Measurements from ENCODE around the gene DYNC1I1. TPM values are rescaled to one million over a fixed set of nuclear protein-coding genes. Genes with fewer than 3 reads are reported as not detected.

DYNC1I1 gene
- total RNA-seq, 1 donor from 2014 or later: 4.4 TPM

- Mint-ChIP-seq H3K4me3 (no peak overlapping the region), H3K9me3 (no peaks in the 10 kb centered on the region), H3K27me3 (ENCODE audit: low read depth) (peaks cover 34% of the 10 kb centered on the region), H3K27ac (no peak overlapping the region), H3K36me3 (no peaks in the 10 kb centered on the region), H3K4me1 (no peaks in the 10 kb centered on the region)
- DNase-seq (ENCODE audit: low spot score in 2 of 2, unreplicated experiment in 2 of 2): no peak
- TF ChIP-seq, protein P1, sequence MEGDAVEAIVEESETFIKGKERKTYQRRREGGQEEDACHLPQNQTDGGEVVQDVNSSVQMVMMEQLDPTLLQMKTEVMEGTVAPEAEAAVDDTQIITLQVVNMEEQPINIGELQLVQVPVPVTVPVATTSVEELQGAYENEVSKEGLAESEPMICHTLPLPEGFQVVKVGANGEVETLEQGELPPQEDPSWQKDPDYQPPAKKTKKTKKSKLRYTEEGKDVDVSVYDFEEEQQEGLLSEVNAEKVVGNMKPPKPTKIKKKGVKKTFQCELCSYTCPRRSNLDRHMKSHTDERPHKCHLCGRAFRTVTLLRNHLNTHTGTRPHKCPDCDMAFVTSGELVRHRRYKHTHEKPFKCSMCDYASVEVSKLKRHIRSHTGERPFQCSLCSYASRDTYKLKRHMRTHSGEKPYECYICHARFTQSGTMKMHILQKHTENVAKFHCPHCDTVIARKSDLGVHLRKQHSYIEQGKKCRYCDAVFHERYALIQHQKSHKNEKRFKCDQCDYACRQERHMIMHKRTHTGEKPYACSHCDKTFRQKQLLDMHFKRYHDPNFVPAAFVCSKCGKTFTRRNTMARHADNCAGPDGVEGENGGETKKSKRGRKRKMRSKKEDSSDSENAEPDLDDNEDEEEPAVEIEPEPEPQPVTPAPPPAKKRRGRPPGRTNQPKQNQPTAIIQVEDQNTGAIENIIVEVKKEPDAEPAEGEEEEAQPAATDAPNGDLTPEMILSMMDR (IDR thresholded peaks at IDR 0.05; ENCODE audit: unreplicated experiment): no peak
Measured at GRCh38 chr7:95897557-95898251, 125.3 kb downstream of the DYNC1I1 start.

- DNase-seq (ENCODE audit: low spot score in 2 of 2, unreplicated experiment in 2 of 2): no peak
- Mint-ChIP-seq H3K27ac (no peak overlapping the region), H3K27me3 (ENCODE audit: low read depth) (peaks cover 33% of the 10 kb centered on the region), H3K4me1 (no peaks in the 10 kb centered on the region), H3K36me3 (no peaks in the 10 kb centered on the region), H3K4me3 (no peak overlapping the region), H3K9me3 (no peaks in the 10 kb centered on the region)
- TF ChIP-seq, protein P1 (IDR thresholded peaks at IDR 0.05; ENCODE audit: unreplicated experiment): no peak
Measured at GRCh38 chr7:95899919-95900513, 127.7 kb downstream of the DYNC1I1 start.

- no peaks in the 10 kb centered on the region for H3K36me3 Mint-ChIP-seq
- no peak overlapping the region for H3K4me3 Mint-ChIP-seq
- H3K27me3 Mint-ChIP-seq (ENCODE audit: low read depth): peaks cover 33% of the 10 kb centered on the region
- no peak for DNase-seq (ENCODE audit: low spot score in 2 of 2, unreplicated experiment in 2 of 2)
- no peaks in the 10 kb centered on the region for H3K4me1 Mint-ChIP-seq
- no peak overlapping the region for H3K27ac Mint-ChIP-seq
- no peaks in the 10 kb centered on the region for H3K9me3 Mint-ChIP-seq
- TF ChIP-seq, protein P1 (IDR thresholded peaks at IDR 0.05; ENCODE audit: unreplicated experiment): no peak
Measured at GRCh38 chr7:95901006-95901405, 128.7 kb downstream of the DYNC1I1 start.

GRCh38 chr7:95904099-95904498 lies 131.7 kb downstream of the DYNC1I1 start:
- Mint-ChIP-seq H3K36me3 (no peaks in the 10 kb centered on the region), H3K4me1 (peaks cover 5% of the 10 kb centered on the region), H3K27ac (no peak overlapping the region), H3K9me3 (no peaks in the 10 kb centered on the region), H3K4me3 (no peak overlapping the region), H3K27me3 (ENCODE audit: low read depth) (peaks cover 51% of the 10 kb centered on the region)
- TF ChIP-seq, protein P1 (IDR thresholded peaks at IDR 0.05; ENCODE audit: unreplicated experiment): no peak
- no peak for DNase-seq (ENCODE audit: low spot score in 2 of 2, unreplicated experiment in 2 of 2)

- Mint-ChIP-seq H3K36me3 (no peaks in the 10 kb centered on the region), H3K27ac (no peak overlapping the region), H3K9me3 (no peaks in the 10 kb centered on the region), H3K4me3 (no peak overlapping the region), H3K4me1 (peaks cover 5% of the 10 kb centered on the region), H3K27me3 (ENCODE audit: low read depth) (peaks cover 53% of the 10 kb centered on the region)
- TF ChIP-seq, protein P1 (IDR thresholded peaks at IDR 0.05; ENCODE audit: unreplicated experiment): no peak
- no peak for DNase-seq (ENCODE audit: low spot score in 2 of 2, unreplicated experiment in 2 of 2)
Measured at GRCh38 chr7:95905167-95905566, 132.8 kb downstream of the DYNC1I1 start.

All from mesothelial cell of epicardium (in vitro differentiated cells).